Panc1 (cell line): Measurements from ENCODE around the gene SGMS2.

Source experiments
- POLR2AphosphoS5 ChIP-seq: IDR thresholded peaks from 2 replicates; pipeline ENCODE4 v1.6.1; 2012; ENCODE audit warnings: mild to moderate bottlenecking, low read depth, low read length, moderate library complexity
- TF ChIP-seq, protein P1 (sequence below): fragments of 450-650 bp; IDR thresholded peaks from 2 replicates; pipeline ENCODE4 v1.5.1; 2017; ENCODE audit warnings: mild to moderate bottlenecking
- TF ChIP-seq, protein P2 (sequence below), 2 experiments: IDR thresholded peaks; 2 replicates each; pipeline ENCODE4 v1.6.1; 2011 to 2012; ENCODE audit warnings: low read depth in 2 of 2, control low read depth in 1 of 2, low read length in 1 of 2, mild to moderate bottlenecking in 1 of 2, moderate library complexity in 1 of 2; ENCODE audit not compliant: insufficient read depth in 1 of 2

DNA sequence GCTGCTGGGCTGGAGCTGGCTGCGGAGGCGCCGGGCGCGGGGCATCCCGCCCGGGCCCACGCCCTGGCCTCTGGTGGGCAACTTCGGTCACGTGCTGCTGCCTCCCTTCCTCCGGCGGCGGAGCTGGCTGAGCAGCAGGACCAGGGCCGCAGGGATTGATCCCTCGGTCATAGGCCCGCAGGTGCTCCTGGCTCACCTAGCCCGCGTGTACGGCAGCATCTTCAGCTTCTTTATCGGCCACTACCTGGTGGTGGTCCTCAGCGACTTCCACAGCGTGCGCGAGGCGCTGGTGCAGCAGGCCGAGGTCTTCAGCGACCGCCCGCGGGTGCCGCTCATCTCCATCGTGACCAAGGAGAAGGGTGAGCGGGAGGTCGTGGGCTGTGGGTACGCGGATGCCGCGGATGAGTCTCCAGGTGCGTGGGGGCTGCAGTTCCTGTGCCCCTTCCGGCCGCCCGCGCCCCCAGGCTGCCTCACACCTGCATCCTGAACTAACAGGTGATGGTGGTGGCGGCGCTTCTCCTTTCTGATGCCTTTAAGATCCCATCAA lies 107.1 kb downstream of the SGMS2 start:
- TF ChIP-seq, protein P1, sequence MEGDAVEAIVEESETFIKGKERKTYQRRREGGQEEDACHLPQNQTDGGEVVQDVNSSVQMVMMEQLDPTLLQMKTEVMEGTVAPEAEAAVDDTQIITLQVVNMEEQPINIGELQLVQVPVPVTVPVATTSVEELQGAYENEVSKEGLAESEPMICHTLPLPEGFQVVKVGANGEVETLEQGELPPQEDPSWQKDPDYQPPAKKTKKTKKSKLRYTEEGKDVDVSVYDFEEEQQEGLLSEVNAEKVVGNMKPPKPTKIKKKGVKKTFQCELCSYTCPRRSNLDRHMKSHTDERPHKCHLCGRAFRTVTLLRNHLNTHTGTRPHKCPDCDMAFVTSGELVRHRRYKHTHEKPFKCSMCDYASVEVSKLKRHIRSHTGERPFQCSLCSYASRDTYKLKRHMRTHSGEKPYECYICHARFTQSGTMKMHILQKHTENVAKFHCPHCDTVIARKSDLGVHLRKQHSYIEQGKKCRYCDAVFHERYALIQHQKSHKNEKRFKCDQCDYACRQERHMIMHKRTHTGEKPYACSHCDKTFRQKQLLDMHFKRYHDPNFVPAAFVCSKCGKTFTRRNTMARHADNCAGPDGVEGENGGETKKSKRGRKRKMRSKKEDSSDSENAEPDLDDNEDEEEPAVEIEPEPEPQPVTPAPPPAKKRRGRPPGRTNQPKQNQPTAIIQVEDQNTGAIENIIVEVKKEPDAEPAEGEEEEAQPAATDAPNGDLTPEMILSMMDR: no peak
- TF ChIP-seq, protein P2, sequence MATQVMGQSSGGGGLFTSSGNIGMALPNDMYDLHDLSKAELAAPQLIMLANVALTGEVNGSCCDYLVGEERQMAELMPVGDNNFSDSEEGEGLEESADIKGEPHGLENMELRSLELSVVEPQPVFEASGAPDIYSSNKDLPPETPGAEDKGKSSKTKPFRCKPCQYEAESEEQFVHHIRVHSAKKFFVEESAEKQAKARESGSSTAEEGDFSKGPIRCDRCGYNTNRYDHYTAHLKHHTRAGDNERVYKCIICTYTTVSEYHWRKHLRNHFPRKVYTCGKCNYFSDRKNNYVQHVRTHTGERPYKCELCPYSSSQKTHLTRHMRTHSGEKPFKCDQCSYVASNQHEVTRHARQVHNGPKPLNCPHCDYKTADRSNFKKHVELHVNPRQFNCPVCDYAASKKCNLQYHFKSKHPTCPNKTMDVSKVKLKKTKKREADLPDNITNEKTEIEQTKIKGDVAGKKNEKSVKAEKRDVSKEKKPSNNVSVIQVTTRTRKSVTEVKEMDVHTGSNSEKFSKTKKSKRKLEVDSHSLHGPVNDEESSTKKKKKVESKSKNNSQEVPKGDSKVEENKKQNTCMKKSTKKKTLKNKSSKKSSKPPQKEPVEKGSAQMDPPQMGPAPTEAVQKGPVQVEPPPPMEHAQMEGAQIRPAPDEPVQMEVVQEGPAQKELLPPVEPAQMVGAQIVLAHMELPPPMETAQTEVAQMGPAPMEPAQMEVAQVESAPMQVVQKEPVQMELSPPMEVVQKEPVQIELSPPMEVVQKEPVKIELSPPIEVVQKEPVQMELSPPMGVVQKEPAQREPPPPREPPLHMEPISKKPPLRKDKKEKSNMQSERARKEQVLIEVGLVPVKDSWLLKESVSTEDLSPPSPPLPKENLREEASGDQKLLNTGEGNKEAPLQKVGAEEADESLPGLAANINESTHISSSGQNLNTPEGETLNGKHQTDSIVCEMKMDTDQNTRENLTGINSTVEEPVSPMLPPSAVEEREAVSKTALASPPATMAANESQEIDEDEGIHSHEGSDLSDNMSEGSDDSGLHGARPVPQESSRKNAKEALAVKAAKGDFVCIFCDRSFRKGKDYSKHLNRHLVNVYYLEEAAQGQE (IDR thresholded peaks at IDR 0.05; ENCODE audit: insufficient read depth in 1 of 2, low read depth in 2 of 2, low read length in 1 of 2): no peak
- no peak for TF ChIP-seq POLR2AphosphoS5
